HCT116 (cell line): ENCODE data around the gene DHX16. TPM values are rescaled to one million over a fixed set of nuclear protein-coding genes. Genes with fewer than 3 reads are reported as not detected.

Experiments
- ATAC-seq: fragments of 200-7000 bp; cut with Tn5 transposase; 2 replicates; pipeline ENCODE4 v1.9.1; 2020; ENCODE audit warnings: mild to moderate bottlenecking, moderate library complexity
- BruUV-seq: library from RNA; stranded (reverse); fragments of 400-500 nt; replicated peaks from 2 replicates; lab custom pipeline; 2021; lab: Mats Ljungman, UMichigan
- CTCF ChIA-PET: fragments of 300-600 bp; sonication (Branson Sonifier 250); formaldehyde crosslinking; loops from one replicate; lab custom pipeline; 2021; ENCODE audit warnings: antibody characterized with exemption; lab: Charles Lee
- POLR2A ChIA-PET: fragments of 300-600, 350-600 bp; sonication (Branson Sonifier 250); formaldehyde crosslinking; loops from one replicate; lab custom pipeline; 2021; ENCODE audit warnings: antibody characterized with exemption; lab: Charles Lee
- RAD21 ChIA-PET, 2 experiments: fragments of 300-600 bp; sonication (Branson Sonifier 250); formaldehyde crosslinking; loops; one replicate each; lab custom pipeline; 2023; ENCODE audit warnings: low total read pairs in 2 of 2; ENCODE audit not compliant: uncharacterized antibody in 2 of 2, unreplicated experiment in 2 of 2, low non-redundant PET in 1 of 2; lab: Charles Lee
- DNase-seq: peaks from one replicate; pipeline ENCODE4 v3.0.0-alpha.2; 2010; ENCODE audit warnings: low read depth, low spot score
- H2AFZ ChIP-seq: fragments of 200-600 bp; shearing (Covaris generic), sonication (generic); 2 replicates; pipeline ENCODE4 v1.6.1; 2017; ENCODE audit warnings: low read depth, mixed run types, mixed read lengths, antibody characterized with exemption, low read length; ENCODE audit not compliant: poor library complexity, severe bottlenecking
- H3K27ac ChIP-seq: 2 replicates; pipeline ENCODE4 v1.5.1; 2012; ENCODE audit warnings: low read depth, low read length
- H3K27me3 ChIP-seq: fragments of 200-600 bp; sonication (generic); 2 replicates; pipeline ENCODE4 v1.6.1; 2016; ENCODE audit warnings: mixed run types, low read length, mixed read lengths; ENCODE audit not compliant: insufficient read depth
- H3K36me3 ChIP-seq, 2 experiments: fragments of 200-500 bp in 1 of 2; fragments of 200-600 bp in 1 of 2; sonication (Bioruptor generic) in 1 of 2; sonication (generic) in 1 of 2; 2 replicates each; pipeline versions ENCODE4 v1.5.1 to v1.6.1; 2014 to 2016; ENCODE audit warnings: low read length in 2 of 2, inconsistent platforms in 1 of 2, mixed read lengths in 1 of 2, mixed run types in 1 of 2; ENCODE audit not compliant: insufficient read depth in 2 of 2, control insufficient read depth in 1 of 2
- H3K4me1 ChIP-seq, 2 experiments: fragments of 200-600 bp in 1 of 2; sonication (generic) in 1 of 2; 2 replicates each; pipeline versions ENCODE4 v1.5.1 to v1.6.1; 2012 to 2017; ENCODE audit warnings: low read length in 2 of 2, inconsistent platforms in 1 of 2, mild to moderate bottlenecking in 1 of 2, mixed read lengths in 1 of 2, mixed run types in 1 of 2, moderate library complexity in 1 of 2; ENCODE audit not compliant: insufficient read depth in 2 of 2, control insufficient read depth in 1 of 2
- H3K4me2 ChIP-seq: fragments of 200-600 bp; sonication (generic); 2 replicates; pipeline ENCODE4 v1.6.1; 2017; ENCODE audit warnings: mixed run types, low read length, mixed read lengths
- H3K4me3 ChIP-seq, 2 experiments: fragments of 200-600 bp in 1 of 2; sonication (generic) in 1 of 2; replicated peaks in 1 of 2; 2 replicates each; pipeline ENCODE4 v1.5.1; 2011 to 2016; ENCODE audit warnings: low read length in 2 of 2, control low read depth in 1 of 2, low read depth in 1 of 2, mild to moderate bottlenecking in 1 of 2, mixed read lengths in 1 of 2, mixed run types in 1 of 2
- H3K79me2 ChIP-seq: fragments of 200-600 bp; sonication (generic); 2 replicates; pipeline ENCODE4 v1.6.1; 2017; ENCODE audit warnings: mild to moderate bottlenecking, mixed run types, low read length, moderate library complexity, mixed read lengths; ENCODE audit not compliant: insufficient read depth
- H3K9ac ChIP-seq: fragments of 200-600 bp; sonication (generic); 2 replicates; pipeline ENCODE4 v1.6.1; 2016; ENCODE audit warnings: low read length, mixed read lengths
- H3K9me2 ChIP-seq: fragments of 200-600 bp; sonication (generic), shearing (Covaris generic); 2 replicates; pipeline ENCODE4 v1.6.1; 2017; ENCODE audit warnings: mixed run types, mild to moderate bottlenecking, moderate library complexity; ENCODE audit not compliant: insufficient read depth
- H3K9me3 ChIP-seq, 2 experiments: fragments of 200-500 bp in 1 of 2; fragments of 200-600 bp in 1 of 2; sonication (Bioruptor generic) in 1 of 2; sonication (generic) in 1 of 2; 2 replicates each; pipeline ENCODE4 v1.6.1; 2014 to 2017; ENCODE audit warnings: low read length in 2 of 2, mixed read lengths in 2 of 2, inconsistent platforms in 1 of 2, low read depth in 1 of 2, mild to moderate bottlenecking in 1 of 2, mixed run types in 1 of 2, moderate library complexity in 1 of 2; ENCODE audit not compliant: control insufficient read depth in 1 of 2, insufficient read depth in 1 of 2
- H4K20me1 ChIP-seq: fragments of 200-600 bp; sonication (generic), shearing (Covaris generic); 2 replicates; pipeline ENCODE4 v1.6.1; 2017; ENCODE audit warnings: mixed run types, mild to moderate bottlenecking, moderate library complexity; ENCODE audit not compliant: insufficient read depth
- ATF3 ChIP-seq: IDR thresholded peaks from 2 replicates; pipeline ENCODE4 v1.6.1; 2012
- CBX3 ChIP-seq: IDR thresholded peaks from 2 replicates; pipeline ENCODE4 v1.6.1; 2012; ENCODE audit warnings: low read depth
- CEBPB ChIP-seq: IDR thresholded peaks from 2 replicates; pipeline ENCODE4 v1.6.1; 2012; ENCODE audit warnings: low read depth
- CTCF ChIP-seq, 3 experiments: fragments of 200-600 bp in 1 of 3; sonication (generic) in 1 of 3; IDR thresholded peaks in 2 of 3; conservative IDR thresholded peaks in 1 of 3; 2 replicates each; pipeline ENCODE4 v1.5.1; 2012 to 2017; ENCODE audit warnings: low read depth in 2 of 3, low read length in 2 of 3, antibody characterized with exemption in 1 of 3, borderline replicate concordance in 1 of 3, control low read depth in 1 of 3, mild to moderate bottlenecking in 1 of 3, mixed read lengths in 1 of 3, mixed run types in 1 of 3, moderate library complexity in 1 of 3; ENCODE audit not compliant: insufficient read depth in 1 of 3
- EGR1 ChIP-seq: IDR thresholded peaks from 2 replicates; pipeline ENCODE4 v1.6.1; 2012; ENCODE audit warnings: low read depth
- EZH2 ChIP-seq: fragments of 200-600 bp; sonication (generic); IDR thresholded peaks from 2 replicates; pipeline ENCODE4 v1.6.1; 2017; ENCODE audit warnings: antibody characterized with exemption, mixed run types
- EZH2phosphoT487 ChIP-seq: fragments of 200-600 bp; IDR thresholded peaks from 2 replicates; pipeline ENCODE4 v1.6.1; 2018; ENCODE audit warnings: antibody characterized with exemption, borderline replicate concordance
- FOSL1 ChIP-seq: IDR thresholded peaks from 2 replicates; pipeline ENCODE4 v1.6.1; 2012; ENCODE audit warnings: low read depth
- POLR2A ChIP-seq: IDR thresholded peaks from 2 replicates; pipeline ENCODE4 v1.7.0; 2011; ENCODE audit warnings: borderline replicate concordance; ENCODE audit not compliant: insufficient read depth, insufficient read length; ENCODE audit errors: extremely low read depth
- RAD21 ChIP-seq: IDR thresholded peaks from 2 replicates; pipeline ENCODE4 v1.6.1; 2012; ENCODE audit warnings: low read depth, mild to moderate bottlenecking
- REST ChIP-seq: IDR thresholded peaks from 2 replicates; pipeline ENCODE4 v1.6.1; 2012; ENCODE audit warnings: low read depth
- SIN3A ChIP-seq: IDR thresholded peaks from 2 replicates; pipeline ENCODE4 v1.6.1; 2012; ENCODE audit warnings: low read depth
- SP1 ChIP-seq: IDR thresholded peaks from 2 replicates; pipeline ENCODE4 v1.6.1; 2012; ENCODE audit warnings: low read depth
- TCF7L2 ChIP-seq: IDR thresholded peaks from 2 replicates; pipeline ENCODE4 v1.7.0; 2011; ENCODE audit warnings: borderline replicate concordance, inconsistent platforms; ENCODE audit not compliant: insufficient read depth, insufficient read length; ENCODE audit errors: extremely low read depth
- YY1 ChIP-seq: IDR thresholded peaks from 2 replicates; pipeline ENCODE4 v1.6.1; 2011; ENCODE audit warnings: low read length, low read depth, moderate library complexity, mild to moderate bottlenecking; ENCODE audit not compliant: insufficient replicate concordance; ENCODE audit errors: extremely low read depth
- intact Hi-C: fragments of 100-400 bp; cut with micrococcal nuclease; formaldehyde crosslinking; loops from 2 replicates; pipeline ENCODE4 v1.10.0; 2022
- total RNA-seq: library from RNA; stranded (reverse); gene quantifications from one replicate; pipeline ENCODE4 v1.2.1, GENCODE V29; 2021; ENCODE audit not compliant: unreplicated experiment
- TF ChIP-seq, protein P1 (sequence below): IDR thresholded peaks from 2 replicates; pipeline ENCODE4 v1.6.1; 2012

DHX16 gene
- total RNA-seq, 1 experiment from 2014 or later = 46.0 TPM

DNA sequence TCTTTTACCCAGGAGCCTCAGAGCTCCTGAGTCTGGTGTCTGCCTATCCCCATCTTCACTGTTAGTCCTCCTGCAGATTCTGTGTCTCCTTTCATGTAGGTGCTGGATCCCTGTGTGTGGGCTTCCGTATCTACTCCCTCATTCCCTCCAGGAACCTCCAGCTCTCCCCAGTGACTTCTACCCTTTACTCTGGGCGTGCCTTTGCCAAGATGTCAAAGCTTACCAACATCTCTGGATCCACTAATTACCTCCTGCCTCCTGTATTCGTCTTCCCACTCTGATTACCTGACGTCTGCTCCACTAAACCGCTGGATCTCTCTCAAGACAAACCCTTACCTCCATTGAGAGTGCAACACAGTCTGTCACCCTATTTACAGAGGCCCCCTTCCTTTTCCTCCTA lies 28.0 kb downstream of the DHX16 start:
- Histone ChIP-seq H2AFZ (no peak overlapping the region), H3K27me3 (no peaks in the 10 kb centered on the region), H3K79me2 (peaks cover 22% of the 10 kb centered on the region), H3K4me2 (no peak overlapping the region), H3K36me3 (peaks cover 13 to 16% of the 10 kb centered on the region in 2 experiments; a peak in 3 of 4 replicates), H3K9me3 (no peaks in the 10 kb centered on the region), H4K20me1 (no peaks in the 10 kb centered on the region), H3K27ac (no peak overlapping the region), H3K4me1 (peaks cover 6 to 15% of the 10 kb centered on the region in 2 experiments), H3K9ac (no peak overlapping the region), H3K4me3 (no peak overlapping the region), H3K9me2 (no peaks in the 10 kb centered on the region)
- TF ChIP-seq RAD21 (no peak), EZH2 (no peak), SIN3A (no peak)
- ChIA-PET RAD21 (no interaction called here), POLR2A (interaction anchor here (1.4 kb wide), 1 partner anchor 27 kb away, joined by 3 read pairs; no protein-coding TSS in a partner anchor), CTCF (no interaction called here)
- intact Hi-C loops = no loop called here
- no TSS peak for BruUV-seq
- ATAC-seq (no peak), DNase-seq (no peak)

DNA sequence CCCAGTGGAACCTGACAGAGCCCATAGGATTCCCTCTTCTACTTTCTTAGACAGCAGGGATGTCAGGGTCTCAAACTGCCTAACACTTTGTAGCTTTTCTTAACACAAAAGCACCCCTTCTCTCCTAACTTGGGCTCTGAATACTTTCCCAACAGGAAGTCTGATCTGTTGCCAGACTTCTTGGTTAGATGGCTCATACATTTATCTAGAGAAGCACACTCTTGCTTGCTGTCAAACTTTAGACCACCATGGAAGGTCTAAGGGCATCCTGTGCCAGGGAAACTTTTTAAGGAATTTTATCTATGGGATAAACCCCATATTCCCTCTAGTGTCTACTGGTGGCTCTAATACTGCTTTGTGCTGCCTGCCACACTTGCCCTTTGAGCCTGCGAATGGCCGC lies 29.1 kb downstream of the DHX16 start:
- Histone ChIP-seq H3K27me3 (no peaks in the 10 kb centered on the region), H3K4me3 (no peak overlapping the region), H3K36me3 (peaks cover 13 to 16% of the 10 kb centered on the region in 2 experiments; a peak in 3 of 4 replicates), H3K79me2 (peaks cover 12% of the 10 kb centered on the region), H3K4me2 (no peak overlapping the region), H2AFZ (no peak overlapping the region), H3K9ac (no peak overlapping the region), H3K9me3 (no peaks in the 10 kb centered on the region), H4K20me1 (no peaks in the 10 kb centered on the region), H3K4me1 (peaks cover 6 to 15% of the 10 kb centered on the region in 2 experiments), H3K9me2 (no peaks in the 10 kb centered on the region), H3K27ac (no peak overlapping the region)
- no peak for DNase-seq
- ChIA-PET POLR2A (no interaction called here), RAD21 (no interaction called here), CTCF (no interaction called here)
- no peak for ATAC-seq
- BruUV-seq = no TSS peak
- intact Hi-C loops = no loop called here
- no peak for TF ChIP-seq CEBPB
- TF ChIP-seq TCF7L2 = no peak
- TF ChIP-seq CTCF (IDR thresholded peaks at IDR 0.05 in 2 of 3, conservative IDR thresholded peaks at IDR 0.05 in 1 of 3; ENCODE audit: borderline replicate concordance in 1 of 3, insufficient read depth in 1 of 3, low read depth in 2 of 3, low read length in 2 of 3) = no peak
- TF ChIP-seq YY1 = no peak
- no peak for TF ChIP-seq EZH2
- TF ChIP-seq POLR2A = no peak
- TF ChIP-seq, protein P1, sequence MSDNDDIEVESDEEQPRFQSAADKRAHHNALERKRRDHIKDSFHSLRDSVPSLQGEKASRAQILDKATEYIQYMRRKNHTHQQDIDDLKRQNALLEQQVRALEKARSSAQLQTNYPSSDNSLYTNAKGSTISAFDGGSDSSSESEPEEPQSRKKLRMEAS = no peak
- TF ChIP-seq ATF3 = no peak
- TF ChIP-seq SP1 = no peak
- no peak for TF ChIP-seq REST
- TF ChIP-seq EZH2phosphoT487 = no peak
- no peak for TF ChIP-seq CBX3
- TF ChIP-seq FOSL1 = no peak
- TF ChIP-seq EGR1 = no peak
